Measurements from ENCODE around the gene MIEF1.

The MIEF1 gene

DNA sequence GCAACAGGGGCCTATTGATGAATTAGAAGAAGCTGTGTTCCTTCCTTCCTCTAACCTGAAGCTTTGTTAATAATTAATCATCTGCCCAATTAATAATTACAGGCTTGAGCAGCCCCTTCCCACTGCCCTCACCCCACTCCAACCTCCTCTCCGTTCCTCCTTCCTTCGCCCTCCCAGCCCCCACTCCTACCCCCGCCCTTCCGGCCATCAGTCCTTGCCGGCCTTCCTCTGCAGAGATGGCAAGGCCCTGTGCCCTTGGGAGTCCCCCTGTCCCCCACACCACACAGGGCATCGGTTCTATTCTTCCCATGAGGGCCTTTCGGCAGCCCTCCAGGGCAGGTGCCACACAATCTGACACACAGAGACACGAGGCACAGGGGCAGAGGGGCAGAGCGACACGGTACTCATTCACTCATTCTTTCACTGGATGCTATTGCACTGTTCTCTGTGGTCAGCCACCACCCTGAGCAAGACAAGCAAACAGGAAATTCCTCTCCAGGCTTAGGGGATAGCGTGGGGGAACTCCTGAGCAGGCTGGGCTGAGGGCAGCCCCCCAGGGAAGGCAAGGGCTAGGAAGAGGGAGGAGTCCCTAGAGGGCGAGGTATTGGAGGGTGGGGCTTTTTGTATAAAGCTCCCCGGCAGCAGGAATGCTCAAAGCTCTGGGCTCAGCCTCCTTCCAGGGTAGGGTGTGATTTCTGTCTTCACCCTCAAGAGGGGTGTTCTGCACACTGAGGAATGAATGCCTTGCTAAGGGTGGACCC, 30.5 kb upstream of the MIEF1 start:
- no peak for ATAC-seq
- TF ChIP-seq ARNTL (CRISPR knock-in tag; IDR thresholded peaks at IDR 0.05; ENCODE audit: borderline replicate concordance, low read depth): no peak
- TF ChIP-seq, protein P1, sequence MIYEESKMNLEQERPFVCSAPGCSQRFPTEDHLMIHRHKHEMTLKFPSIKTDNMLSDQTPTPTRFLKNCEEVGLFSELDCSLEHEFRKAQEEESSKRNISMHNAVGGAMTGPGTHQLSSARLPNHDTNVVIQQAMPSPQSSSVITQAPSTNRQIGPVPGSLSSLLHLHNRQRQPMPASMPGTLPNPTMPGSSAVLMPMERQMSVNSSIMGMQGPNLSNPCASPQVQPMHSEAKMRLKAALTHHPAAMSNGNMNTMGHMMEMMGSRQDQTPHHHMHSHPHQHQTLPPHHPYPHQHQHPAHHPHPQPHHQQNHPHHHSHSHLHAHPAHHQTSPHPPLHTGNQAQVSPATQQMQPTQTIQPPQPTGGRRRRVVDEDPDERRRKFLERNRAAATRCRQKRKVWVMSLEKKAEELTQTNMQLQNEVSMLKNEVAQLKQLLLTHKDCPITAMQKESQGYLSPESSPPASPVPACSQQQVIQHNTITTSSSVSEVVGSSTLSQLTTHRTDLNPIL (CRISPR knock-in tag; IDR thresholded peaks at IDR 0.05; ENCODE audit: low read depth): no peak
- TF ChIP-seq ZNF8 (CRISPR knock-in tag; IDR thresholded peaks at IDR 0.05): no peak
- TF ChIP-seq GLIS3 (CRISPR knock-in tag; IDR thresholded peaks at IDR 0.05): no peak
- TF ChIP-seq, protein P2, sequence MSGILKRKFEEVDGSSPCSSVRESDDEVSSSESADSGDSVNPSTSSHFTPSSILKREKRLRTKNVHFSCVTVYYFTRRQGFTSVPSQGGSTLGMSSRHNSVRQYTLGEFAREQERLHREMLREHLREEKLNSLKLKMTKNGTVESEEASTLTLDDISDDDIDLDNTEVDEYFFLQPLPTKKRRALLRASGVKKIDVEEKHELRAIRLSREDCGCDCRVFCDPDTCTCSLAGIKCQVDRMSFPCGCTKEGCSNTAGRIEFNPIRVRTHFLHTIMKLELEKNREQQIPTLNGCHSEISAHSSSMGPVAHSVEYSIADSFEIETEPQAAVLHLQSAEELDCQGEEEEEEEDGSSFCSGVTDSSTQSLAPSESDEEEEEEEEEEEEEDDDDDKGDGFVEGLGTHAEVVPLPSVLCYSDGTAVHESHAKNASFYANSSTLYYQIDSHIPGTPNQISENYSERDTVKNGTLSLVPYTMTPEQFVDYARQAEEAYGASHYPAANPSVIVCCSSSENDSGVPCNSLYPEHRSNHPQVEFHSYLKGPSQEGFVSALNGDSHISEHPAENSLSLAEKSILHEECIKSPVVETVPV (CRISPR knock-in tag; IDR thresholded peaks at IDR 0.05): no peak
- TF ChIP-seq, protein P3, sequence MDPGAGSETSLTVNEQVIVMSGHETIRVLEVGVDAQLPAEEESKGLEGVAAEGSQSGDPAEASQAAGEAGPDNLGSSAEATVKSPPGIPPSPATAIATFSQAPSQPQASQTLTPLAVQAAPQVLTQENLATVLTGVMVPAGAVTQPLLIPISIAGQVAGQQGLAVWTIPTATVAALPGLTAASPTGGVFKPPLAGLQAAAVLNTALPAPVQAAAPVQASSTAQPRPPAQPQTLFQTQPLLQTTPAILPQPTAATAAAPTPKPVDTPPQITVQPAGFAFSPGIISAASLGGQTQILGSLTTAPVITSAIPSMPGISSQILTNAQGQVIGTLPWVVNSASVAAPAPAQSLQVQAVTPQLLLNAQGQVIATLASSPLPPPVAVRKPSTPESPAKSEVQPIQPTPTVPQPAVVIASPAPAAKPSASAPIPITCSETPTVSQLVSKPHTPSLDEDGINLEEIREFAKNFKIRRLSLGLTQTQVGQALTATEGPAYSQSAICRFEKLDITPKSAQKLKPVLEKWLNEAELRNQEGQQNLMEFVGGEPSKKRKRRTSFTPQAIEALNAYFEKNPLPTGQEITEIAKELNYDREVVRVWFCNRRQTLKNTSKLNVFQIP (CRISPR knock-in tag; IDR thresholded peaks at IDR 0.05; ENCODE audit: borderline replicate concordance, low read depth): no peak
- TF ChIP-seq, protein P4, sequence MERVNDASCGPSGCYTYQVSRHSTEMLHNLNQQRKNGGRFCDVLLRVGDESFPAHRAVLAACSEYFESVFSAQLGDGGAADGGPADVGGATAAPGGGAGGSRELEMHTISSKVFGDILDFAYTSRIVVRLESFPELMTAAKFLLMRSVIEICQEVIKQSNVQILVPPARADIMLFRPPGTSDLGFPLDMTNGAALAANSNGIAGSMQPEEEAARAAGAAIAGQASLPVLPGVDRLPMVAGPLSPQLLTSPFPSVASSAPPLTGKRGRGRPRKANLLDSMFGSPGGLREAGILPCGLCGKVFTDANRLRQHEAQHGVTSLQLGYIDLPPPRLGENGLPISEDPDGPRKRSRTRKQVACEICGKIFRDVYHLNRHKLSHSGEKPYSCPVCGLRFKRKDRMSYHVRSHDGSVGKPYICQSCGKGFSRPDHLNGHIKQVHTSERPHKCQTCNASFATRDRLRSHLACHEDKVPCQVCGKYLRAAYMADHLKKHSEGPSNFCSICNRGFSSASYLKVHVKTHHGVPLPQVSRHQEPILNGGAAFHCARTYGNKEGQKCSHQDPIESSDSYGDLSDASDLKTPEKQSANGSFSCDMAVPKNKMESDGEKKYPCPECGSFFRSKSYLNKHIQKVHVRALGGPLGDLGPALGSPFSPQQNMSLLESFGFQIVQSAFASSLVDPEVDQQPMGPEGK (CRISPR knock-in tag; IDR thresholded peaks at IDR 0.05; ENCODE audit: borderline replicate concordance): no peak
- TF ChIP-seq SNAI2 (CRISPR knock-in tag; IDR thresholded peaks at IDR 0.05): no peak
- TF ChIP-seq RARB (CRISPR knock-in tag; IDR thresholded peaks at IDR 0.05): no peak
- TF ChIP-seq ISL1 (CRISPR knock-in tag; IDR thresholded peaks at IDR 0.05): no peak

DNA sequence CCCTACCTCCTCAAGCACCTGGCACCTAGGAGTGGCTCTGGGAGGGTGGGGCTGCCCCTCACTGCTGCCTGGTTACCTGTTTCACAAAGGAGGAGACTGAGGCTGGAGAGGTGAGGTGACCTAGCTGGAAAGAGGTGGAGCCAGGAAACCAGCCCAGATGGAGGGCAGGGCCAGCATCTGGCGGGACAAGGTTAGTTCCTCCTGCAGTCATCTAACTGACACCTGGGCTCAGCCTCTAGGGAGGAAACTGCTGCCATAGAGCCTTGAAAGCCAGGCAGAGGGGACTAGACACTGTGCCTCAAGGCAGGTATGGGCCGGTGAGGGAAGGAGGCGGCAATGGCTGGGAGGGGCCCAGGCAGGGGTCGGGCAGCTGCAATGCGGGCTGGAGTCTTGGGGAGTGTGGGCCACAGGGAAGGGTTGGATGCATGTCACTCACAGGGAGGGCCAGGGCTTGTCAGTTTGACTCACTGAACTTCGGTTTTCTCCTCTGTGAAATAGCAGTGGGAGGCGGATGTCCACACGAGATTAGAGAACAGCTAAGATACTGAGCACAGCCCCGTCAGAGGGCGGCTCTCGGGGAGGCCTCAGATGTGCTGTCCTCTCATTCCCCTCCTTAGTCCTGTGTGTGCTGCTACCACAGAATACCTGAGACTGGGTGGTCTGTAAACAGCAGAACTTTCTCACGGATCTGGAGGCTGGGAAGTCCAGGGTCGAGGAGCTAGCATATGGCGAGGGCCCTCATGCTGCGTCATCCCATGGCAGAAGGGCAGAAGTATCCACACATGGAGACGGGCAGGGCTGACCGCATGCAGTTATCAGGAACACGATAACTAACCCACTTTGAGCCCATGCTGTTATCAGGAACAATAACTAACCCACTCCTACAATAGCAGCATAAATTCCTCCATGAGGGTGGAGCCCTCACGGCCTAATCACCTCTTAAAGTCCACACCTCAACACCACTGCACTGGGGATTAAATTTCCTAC, 29.2 kb upstream of the MIEF1 start:
- no peak for ATAC-seq
- no peak for TF ChIP-seq SNAI2 (CRISPR knock-in tag; IDR thresholded peaks at IDR 0.05)

DNA sequence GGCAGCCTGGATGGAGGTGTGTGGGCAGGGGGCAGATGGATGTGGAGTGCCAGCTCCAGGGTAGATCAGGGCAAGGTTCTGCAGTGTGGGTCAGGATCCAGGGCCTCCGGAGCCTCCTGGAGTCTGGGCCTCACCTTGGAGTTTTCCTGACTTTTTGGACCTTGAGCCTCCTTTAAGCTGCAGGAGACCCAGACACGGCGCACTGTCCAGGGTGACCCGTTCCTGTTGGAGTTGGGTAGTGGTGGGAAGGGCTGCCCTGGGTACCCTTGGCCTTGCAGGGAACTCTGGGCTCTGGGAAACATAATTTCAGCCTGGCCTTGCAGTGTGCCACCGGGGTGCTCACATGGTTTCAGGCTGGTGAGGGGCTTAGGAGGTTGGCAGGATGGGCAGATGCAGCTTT, 28.2 kb upstream of the MIEF1 start:
- no peak for ATAC-seq
- TF ChIP-seq, protein P5, sequence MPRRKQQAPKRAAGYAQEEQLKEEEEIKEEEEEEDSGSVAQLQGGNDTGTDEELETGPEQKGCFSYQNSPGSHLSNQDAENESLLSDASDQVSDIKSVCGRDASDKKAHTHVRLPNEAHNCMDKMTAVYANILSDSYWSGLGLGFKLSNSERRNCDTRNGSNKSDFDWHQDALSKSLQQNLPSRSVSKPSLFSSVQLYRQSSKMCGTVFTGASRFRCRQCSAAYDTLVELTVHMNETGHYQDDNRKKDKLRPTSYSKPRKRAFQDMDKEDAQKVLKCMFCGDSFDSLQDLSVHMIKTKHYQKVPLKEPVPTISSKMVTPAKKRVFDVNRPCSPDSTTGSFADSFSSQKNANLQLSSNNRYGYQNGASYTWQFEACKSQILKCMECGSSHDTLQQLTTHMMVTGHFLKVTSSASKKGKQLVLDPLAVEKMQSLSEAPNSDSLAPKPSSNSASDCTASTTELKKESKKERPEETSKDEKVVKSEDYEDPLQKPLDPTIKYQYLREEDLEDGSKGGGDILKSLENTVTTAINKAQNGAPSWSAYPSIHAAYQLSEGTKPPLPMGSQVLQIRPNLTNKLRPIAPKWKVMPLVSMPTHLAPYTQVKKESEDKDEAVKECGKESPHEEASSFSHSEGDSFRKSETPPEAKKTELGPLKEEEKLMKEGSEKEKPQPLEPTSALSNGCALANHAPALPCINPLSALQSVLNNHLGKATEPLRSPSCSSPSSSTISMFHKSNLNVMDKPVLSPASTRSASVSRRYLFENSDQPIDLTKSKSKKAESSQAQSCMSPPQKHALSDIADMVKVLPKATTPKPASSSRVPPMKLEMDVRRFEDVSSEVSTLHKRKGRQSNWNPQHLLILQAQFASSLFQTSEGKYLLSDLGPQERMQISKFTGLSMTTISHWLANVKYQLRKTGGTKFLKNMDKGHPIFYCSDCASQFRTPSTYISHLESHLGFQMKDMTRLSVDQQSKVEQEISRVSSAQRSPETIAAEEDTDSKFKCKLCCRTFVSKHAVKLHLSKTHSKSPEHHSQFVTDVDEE (CRISPR knock-in tag; IDR thresholded peaks at IDR 0.05): no peak
- no peak for TF ChIP-seq ZFP30 (CRISPR knock-in tag; IDR thresholded peaks at IDR 0.05)
- TF ChIP-seq ESRRG (CRISPR knock-in tag; IDR thresholded peaks at IDR 0.05): no peak
- no peak for TF ChIP-seq ARNTL (CRISPR knock-in tag; IDR thresholded peaks at IDR 0.05; ENCODE audit: borderline replicate concordance, low read depth)
- TF ChIP-seq OSR1 (CRISPR knock-in tag; IDR thresholded peaks at IDR 0.05): no peak
- TF ChIP-seq, protein P4 (CRISPR knock-in tag; IDR thresholded peaks at IDR 0.05; ENCODE audit: borderline replicate concordance): no peak
- TF ChIP-seq SNAI2 (CRISPR knock-in tag; IDR thresholded peaks at IDR 0.05): no peak
- TF ChIP-seq, protein P1 (CRISPR knock-in tag; IDR thresholded peaks at IDR 0.05; ENCODE audit: low read depth): no peak
- TF ChIP-seq ZC3H10 (CRISPR knock-in tag; IDR thresholded peaks at IDR 0.05): no peak
- no peak for TF ChIP-seq GLIS3 (CRISPR knock-in tag; IDR thresholded peaks at IDR 0.05)
- no peak for TF ChIP-seq ZFP3 (CRISPR knock-in tag; IDR thresholded peaks at IDR 0.05)
- no peak for TF ChIP-seq ISL1 (CRISPR knock-in tag; IDR thresholded peaks at IDR 0.05)
- TF ChIP-seq RARB (CRISPR knock-in tag; IDR thresholded peaks at IDR 0.05): no peak
- no peak for TF ChIP-seq TCF4 (CRISPR knock-in tag; IDR thresholded peaks at IDR 0.05; ENCODE audit: borderline replicate concordance)
- TF ChIP-seq, protein P2 (CRISPR knock-in tag; IDR thresholded peaks at IDR 0.05): no peak
- TF ChIP-seq, protein P3 (CRISPR knock-in tag; IDR thresholded peaks at IDR 0.05; ENCODE audit: borderline replicate concordance, low read depth): no peak

Measured in SK-N-SH treated with all-trans-retinoic acid at 6 μM for 48 hours (cell line).